ENCODE measurements around the gene ZFAND2A.
"Not testable (repeated sequence)": the region's sequence is repeated elsewhere in the genome, so short reads cannot be mapped to it uniquely, and the experiment has no call there.

Gene ZFAND2A, protein sequence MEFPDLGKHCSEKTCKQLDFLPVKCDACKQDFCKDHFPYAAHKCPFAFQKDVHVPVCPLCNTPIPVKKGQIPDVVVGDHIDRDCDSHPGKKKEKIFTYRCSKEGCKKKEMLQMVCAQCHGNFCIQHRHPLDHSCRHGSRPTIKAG

DNA sequence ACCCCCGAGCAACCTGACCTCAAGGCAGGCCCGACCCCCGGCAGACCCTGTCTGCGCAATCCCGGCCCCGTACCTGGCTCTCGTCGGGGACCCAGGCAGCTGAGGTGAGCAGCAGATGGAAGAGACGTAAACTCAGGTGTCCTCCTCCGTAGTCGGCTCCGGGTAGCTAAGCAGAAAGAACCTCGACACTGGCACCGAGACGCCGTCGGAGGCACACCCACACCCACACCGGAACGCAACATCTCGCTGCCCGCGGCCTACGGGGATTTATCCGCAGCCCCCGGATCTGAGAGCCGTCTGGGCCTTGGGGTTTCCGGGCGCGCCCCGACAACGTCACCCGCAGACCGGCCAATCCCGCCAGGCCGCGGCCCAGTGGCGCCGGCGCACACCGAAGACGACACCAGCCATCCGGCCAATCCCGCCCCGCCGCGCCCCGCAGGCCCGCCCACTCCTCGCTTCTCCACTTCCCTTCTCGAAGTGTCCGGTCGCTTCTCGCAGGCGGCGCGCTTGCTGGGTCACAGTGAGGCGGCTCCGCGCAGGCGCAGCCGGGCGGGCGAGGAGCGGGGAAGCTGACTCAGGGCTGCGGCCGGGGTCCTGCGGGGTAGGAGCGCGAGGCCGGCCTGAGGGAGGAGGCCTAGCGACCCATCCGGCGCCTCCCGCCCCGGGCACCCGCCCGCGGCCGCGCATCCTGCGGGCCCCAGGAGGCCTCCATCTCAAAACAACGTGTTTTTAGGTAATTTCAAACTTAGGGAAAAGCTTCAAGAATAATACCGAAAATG lies at the start of gene ZFAND2A:
Gene ZFAND2A (minus strand): TSS at position 306 of the 779 bp plus-strand sequence. CDS start 1,984 bp downstream, outside the sequence.
- peak; percentile 99 for DNase-seq

- DNase-seq, result no peak
Measured at GRCh38 chr7:1209097-1209496, 49.1 kb upstream of the ZFAND2A start.

DNA sequence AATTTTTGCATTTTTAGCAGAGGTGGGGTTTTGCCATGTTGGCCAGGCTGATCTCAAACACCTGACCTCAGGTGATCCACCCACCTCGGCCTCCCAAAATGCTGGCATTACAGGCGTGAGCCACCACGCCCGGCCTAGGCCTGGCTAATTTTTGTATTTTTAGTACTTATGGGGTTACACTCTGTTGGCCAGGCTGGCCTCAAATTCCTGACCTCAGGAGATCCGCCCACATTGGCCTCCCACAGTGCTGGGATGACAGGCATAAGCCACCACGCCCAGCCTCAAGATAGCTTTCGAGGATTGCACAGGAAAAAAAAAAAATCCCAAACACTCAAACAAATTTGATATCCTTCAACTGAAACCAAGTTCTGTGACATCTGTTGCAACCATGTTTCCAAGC lies 45.7 kb upstream of the ZFAND2A start:
- DNase-seq, result not testable (repeated sequence)

DNA sequence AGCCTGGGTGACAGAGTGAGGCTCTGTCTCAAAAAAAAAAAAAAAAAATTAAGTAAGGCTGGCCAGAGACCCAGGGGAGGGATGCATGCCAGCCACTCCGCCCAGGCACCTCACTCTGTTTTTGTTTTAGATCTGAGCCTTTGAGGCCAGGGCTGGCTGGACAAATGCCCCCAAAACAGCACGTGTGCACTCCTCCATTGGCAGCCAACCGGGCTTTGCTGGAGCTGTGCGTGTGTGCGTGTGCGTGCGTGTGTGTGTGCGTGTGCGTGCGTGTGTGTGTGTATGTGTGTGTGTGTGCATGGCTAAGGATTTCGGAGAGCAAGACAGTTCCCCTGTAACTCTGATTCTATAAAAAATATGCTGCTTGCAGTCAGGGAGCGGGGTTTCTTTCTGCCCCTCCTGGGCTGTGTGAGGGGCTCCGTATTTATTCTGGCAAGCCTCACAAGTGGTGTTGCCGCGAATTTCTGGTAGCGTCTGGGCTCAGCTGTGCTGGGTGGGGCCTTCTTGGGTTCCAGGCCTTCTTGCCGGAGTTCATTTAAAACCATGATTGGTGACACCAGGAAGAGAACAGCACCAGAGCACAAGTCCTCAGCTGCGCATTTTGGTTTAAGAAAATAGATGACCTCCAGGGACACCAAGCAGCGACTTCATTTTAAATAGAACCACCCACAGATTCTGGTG lies 44.6 kb upstream of the ZFAND2A start:
- DNase-seq, result no peak

- not testable (repeated sequence) for DNase-seq
Measured at GRCh38 chr7:1202914-1203313, 42.9 kb upstream of the ZFAND2A start.

GRCh38 chr7:1201916-1202315 lies 41.9 kb upstream of the ZFAND2A start:
- DNase-seq, result no peak

DNA sequence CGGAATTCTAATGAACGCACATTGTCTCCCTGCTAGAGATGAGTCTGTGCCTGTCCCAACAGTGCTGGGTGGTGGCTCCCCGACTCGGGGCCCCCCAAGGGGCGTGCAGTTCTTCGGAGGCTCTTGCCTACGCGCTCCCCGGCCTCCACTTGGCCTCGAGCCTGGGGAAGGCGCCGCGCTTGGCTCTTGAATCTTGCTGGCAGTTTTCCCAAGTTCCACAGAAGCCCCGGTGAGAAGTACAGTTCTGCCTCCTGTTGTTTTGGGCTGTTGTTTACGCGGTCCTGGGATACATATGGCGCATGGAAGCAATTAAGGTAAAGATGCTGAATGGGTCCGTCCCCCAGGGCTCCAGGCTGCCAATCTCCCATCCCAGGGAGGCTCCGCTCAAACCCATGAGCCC lies 40.0 kb upstream of the ZFAND2A start:
- no peak for DNase-seq

- no peak for DNase-seq
Measured at GRCh38 chr7:1197997-1198625, 38.1 kb upstream of the ZFAND2A start.

GRCh38 chr7:1196950-1197349 lies 37.0 kb upstream of the ZFAND2A start:
- DNase-seq, result no peak

DNA sequence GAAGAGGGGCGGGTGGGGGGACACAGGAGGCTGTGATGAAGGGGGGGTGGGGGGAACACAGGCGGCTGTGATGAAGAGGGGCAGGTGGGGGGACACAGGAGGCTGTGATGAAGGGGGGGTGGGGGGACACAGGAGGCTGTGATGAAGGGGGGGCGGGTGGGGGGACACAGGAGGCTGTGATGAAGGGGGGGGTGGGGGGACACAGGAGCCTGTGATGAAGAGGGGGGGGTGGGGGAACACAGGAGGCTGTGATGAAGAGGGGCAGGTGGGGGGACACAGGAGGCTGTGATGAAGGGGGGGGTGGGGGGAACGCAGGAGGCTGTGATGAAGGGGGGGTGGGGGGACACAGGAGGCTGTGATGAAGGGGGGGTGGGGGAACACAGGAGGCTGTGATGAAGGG lies 36.4 kb upstream of the ZFAND2A start:
- DNase-seq, result not testable (repeated sequence)

GRCh38 chr7:1193593-1194424 lies 33.8 kb upstream of the ZFAND2A start:
- DNase-seq, result peak; percentile 76

DNA sequence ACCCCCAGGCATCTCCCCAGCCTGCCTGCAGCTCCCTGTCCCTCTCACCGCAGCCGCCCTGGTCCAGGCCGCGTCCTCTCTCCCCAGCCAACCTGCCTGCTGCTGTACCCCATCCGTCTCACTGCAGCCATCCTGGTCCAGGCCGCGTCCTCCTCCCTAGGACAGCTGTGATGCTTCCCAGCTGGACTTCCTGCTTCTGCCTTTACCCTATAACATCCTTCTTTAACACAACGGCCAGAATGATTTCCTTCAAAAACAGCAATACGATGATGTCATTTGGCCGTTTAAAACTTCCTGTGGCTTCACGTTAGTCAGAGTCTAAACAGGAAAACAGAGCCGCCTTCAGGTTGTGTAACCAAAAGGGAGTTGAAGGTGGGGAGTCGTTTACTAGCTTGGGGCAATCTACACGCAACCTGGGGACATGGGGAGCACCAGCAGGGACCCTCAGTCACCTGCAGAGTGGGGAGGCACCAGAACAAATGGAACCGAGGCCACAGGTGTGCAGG lies 32.2 kb upstream of the ZFAND2A start:
- peak; percentile 74 for DNase-seq

DNA sequence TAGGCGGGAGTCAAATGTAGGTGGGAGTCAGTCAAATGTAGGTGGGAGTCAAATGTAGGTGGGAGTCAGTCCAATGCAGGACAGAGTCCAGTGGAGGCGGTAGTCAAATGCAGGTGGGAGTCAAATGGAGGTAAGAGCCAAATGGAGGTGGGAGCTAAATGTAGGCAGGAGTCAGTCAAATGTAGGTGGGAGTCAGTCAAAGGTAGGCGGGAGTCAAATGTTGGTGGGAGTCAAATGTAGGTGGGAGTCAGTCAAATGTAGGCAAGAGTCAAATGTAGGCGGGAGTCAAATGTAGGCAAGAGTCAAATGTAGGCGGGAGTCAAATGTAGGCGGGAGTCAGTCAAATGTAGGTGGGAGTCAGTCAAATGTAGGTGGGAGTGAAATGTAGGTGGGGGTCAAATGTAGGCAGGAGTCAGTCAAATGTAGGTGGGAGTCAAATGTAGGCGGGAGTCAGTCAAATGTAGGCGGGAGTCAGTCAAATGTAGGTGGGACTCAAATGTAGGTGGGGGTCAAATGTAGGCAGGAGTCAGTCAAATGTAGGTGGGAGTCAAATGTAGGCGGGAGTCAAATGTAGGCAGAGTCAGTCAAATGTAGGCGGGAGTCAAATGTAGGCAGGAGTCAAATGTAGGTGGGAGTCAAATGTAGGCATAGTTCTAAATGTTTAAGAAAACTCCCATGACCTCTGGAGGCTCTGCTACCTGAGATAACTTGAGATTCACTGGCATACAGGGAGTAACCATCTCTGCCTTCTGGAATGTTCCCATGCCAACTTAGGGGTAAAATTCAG lies 30.2 kb upstream of the ZFAND2A start:
- no peak for DNase-seq

DNA sequence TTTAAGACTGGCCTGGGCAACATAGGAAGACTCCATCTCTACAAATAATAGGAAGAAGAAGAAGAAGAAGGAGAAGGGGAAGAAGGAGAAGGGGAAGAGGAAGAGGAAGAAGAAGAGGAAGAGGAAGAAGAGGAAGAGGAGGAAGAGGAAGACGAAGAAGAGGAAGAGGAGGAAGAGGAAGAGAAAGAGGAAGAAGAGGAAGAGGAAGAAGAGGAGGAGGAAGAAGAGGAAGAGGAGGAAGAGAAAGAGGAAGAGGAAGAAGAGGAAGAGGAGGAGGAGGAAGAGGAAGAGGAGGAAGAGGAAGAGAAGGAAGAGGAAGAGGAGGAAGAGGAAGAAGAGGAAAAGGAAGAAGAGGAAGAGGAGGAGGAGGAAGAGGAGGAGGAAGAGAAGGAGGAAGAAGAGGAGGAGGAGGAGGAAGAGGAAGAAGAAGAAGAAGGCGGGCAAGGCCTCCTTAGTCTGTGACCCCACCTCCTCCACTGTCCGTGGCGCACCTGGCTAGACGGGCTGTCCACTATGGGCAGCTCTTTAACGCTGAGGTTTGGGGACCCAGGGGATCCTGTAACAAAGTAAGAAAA lies 28.8 kb upstream of the ZFAND2A start:
- DNase-seq, result no peak

DNA sequence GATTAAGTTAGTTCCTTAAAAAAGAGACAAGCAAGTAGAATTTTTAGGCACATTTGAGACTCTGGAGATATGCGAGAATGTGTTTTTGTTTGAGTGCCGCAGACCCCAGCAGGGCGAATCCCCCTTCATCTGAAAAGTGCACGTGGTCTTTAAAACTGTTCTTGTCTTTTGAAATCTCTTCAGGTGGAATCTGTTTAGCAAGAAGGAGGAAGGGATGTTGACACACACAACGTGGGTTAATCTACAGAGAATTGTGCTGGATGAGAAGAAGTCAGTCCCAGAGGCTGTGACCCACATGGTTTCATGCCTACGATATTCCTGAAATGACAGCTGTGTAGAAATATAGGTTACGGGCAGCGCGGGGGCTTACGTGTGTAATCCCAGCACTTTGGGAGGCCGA lies 27.1 kb upstream of the ZFAND2A start:
- DNase-seq, result no peak

DNA sequence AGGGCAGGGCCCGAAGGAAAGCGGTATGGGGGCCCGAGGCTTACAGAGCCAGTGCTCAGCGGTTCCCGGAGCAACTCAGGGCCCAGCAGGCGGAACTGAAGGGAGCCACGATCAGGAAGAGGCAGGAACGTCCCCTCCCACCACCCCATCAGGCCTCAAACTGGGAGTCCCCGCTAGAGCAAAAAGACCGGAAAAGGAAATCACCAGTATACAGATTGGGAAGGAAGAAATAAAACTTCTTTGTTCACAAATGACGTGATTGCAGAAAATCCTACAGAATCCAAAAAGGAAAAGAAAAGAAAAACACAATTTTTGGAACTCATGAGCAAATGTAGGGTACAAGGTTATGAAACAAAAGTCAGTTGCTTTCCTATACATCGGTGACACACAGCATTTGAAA lies 21.6 kb upstream of the ZFAND2A start:
- DNase-seq, result no peak

GRCh38 chr7:1181031-1181430 lies 21.0 kb upstream of the ZFAND2A start:
- no peak for DNase-seq

- DNase-seq, result peak; percentile 83
Measured at GRCh38 chr7:1176891-1177373, 16.9 kb upstream of the ZFAND2A start.

DNA sequence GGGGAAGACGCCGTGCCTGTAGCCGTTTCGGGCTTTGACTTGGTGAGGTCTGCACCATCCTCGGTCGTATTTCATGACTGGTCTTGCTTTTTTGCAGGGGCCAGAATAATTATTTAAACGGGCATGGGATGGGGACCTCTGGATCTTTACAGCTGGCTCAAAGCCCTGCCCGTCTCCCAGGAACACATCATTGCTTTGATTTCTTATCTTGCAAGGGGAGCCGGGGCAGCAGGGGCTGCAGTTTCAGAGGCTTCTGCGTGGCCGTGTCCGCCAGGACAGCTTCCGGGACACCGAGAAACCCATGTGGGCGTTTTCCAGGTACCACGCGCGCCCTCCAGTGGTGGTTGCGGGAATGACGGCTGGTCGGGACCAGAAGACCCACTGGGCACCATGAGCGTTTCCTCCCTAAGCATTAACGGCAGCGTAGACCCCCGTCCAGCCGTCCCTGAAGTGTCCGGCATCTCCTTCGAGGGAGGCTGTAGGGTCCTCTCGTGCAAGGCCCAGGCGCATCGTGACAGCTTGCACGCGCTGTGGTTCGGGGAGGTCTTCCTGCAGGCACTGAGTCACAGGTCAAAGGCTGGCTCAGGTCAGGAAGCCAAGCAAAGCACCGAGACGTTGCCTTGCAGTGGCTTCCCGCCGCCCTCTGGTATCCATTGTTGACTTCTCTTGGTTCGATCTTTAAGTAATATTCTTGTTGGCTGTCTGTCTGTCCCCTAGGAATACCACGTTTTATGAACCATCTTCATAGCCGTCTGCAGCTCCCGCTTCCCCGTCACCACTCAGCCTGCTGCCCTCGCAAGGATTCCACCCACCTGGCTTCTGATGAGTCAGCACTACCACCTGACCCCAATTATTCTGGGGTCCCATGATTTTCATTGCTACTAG lies 16.2 kb upstream of the ZFAND2A start:
- peak; percentile 87 for DNase-seq

DNA sequence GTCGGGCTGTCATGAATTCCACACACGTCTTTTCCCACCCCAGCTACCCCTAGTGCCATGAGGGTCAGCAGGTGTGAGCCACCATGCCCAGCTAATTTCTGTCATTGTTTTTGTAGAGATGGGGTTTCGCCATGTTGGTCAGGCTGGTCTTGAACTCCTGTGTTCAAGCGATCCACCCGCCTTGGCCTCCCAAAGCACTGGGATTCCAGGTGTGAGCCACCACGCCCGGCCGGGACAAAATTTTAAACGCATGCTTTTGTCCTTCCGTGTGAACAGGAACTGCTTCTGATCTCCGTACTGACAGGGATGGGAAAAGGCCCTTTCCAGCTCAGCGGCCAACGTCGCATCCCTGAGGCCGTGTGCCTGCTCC lies 15.6 kb upstream of the ZFAND2A start:
- no peak for DNase-seq

Measured in hematopoietic multipotent progenitor cell treated with erythropoietin and hydrocortisone succinate and interleukin-3 and kit ligand, for 4 days (in vitro differentiated cells).